Activated T-cell treated with anti-CD3 and anti-CD28 coated beads, Interleukin-2, amount 50 U/mL, for 4 hours (primary cell): ENCODE measurements around the gene VEGFB. TPM values are rescaled to one million over a fixed set of nuclear protein-coding genes. Genes with fewer than 3 reads are reported as not detected.

Source experiments
- ATAC-seq, 2 donors: fragments of 200-7000 bp; cut with Tn5 transposase; one replicate each; pipeline ENCODE4 v1.10.0; 2021
- DNase-seq: peaks from one replicate; pipeline ENCODE4 v3.0.0-alpha.2; 2020
- H3K27me3 Mint-ChIP-seq: one replicate; pipeline ENCODE4 v1.8.0; 2021; ENCODE audit warnings: low read depth, mixed read lengths
- H3K36me3 Mint-ChIP-seq: one replicate; pipeline ENCODE4 v1.8.0; 2022; ENCODE audit warnings: mixed read lengths; ENCODE audit not compliant: insufficient read depth
- H3K4me1 Mint-ChIP-seq: one replicate; pipeline ENCODE4 v1.8.0; 2021; ENCODE audit warnings: low read depth, mixed read lengths
- H3K4me3 Mint-ChIP-seq: one replicate; pipeline ENCODE4 v1.8.0; 2021; ENCODE audit warnings: mild to moderate bottlenecking, moderate library complexity, mixed read lengths
- H3K9me3 Mint-ChIP-seq: one replicate; pipeline ENCODE4 v1.8.0; 2021; ENCODE audit warnings: mixed read lengths
- total RNA-seq, 3 donors: library from RNA; stranded (reverse); gene quantifications; one replicate each; pipeline ENCODE4 v1.2.1, GENCODE V29; 2021

The VEGFB gene
- total RNA-seq, 3 donors from 2014 or later: 41.5 to 75.6 (median 53.2) TPM

- DNase-seq (peak; percentile 76), ATAC-seq (peak; percentile 78 to 79)
- peaks cover 40% of the 10 kb centered on the region for H3K36me3 Mint-ChIP-seq
- H3K4me1 Mint-ChIP-seq: peaks cover 42% of the 10 kb centered on the region
- peak overlapping the region; percentile 96 for H3K4me3 Mint-ChIP-seq
- no peaks in the 10 kb centered on the region for H3K27me3 Mint-ChIP-seq
- H3K9me3 Mint-ChIP-seq: no peaks in the 10 kb centered on the region
Measured at GRCh38 chr11:64207256-64208085, 26.9 kb upstream of the VEGFB start.

DNA sequence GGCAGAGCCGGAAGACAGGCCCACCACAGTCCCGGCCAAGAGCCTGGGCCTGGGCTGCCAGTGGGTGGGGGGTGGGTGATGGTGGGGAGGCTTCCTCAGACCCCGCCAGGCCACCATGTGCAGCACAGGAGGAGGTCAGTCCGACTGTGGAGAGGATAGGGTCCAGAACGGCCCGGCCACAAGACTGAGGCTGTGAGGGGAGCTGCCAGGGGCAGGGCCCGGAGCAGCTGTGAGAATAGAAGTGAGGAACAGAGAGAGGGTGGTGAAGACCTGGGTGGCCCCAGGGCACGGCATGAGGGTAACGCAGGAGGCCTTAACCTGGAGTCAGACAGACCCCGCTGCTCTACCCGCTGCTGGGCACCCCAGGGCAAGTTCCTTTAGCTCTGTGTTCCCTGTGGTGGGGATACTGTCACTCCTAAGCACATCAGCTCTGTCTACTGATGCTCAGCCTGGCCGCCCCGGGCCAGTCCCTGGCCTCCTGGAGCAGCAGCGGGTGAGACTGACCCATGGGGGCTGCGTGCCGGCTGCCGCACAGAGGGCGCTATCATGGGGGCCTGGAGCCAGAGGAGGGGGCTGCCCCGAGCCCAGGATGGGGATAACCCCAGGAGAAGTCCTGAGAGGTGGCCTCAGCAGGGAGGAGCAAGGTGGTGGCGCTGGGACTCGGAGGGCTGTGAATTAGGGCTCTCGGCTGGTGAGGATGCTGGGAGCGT lies 26.1 kb upstream of the VEGFB start:
- no peaks in the 10 kb centered on the region for H3K27me3 Mint-ChIP-seq
- peaks cover 44% of the 10 kb centered on the region for H3K4me1 Mint-ChIP-seq
- DNase-seq: no peak
- H3K9me3 Mint-ChIP-seq: no peaks in the 10 kb centered on the region
- H3K36me3 Mint-ChIP-seq: peaks cover 39% of the 10 kb centered on the region
- H3K4me3 Mint-ChIP-seq: peak overlapping the region; percentile 96
- no peak for ATAC-seq

DNA sequence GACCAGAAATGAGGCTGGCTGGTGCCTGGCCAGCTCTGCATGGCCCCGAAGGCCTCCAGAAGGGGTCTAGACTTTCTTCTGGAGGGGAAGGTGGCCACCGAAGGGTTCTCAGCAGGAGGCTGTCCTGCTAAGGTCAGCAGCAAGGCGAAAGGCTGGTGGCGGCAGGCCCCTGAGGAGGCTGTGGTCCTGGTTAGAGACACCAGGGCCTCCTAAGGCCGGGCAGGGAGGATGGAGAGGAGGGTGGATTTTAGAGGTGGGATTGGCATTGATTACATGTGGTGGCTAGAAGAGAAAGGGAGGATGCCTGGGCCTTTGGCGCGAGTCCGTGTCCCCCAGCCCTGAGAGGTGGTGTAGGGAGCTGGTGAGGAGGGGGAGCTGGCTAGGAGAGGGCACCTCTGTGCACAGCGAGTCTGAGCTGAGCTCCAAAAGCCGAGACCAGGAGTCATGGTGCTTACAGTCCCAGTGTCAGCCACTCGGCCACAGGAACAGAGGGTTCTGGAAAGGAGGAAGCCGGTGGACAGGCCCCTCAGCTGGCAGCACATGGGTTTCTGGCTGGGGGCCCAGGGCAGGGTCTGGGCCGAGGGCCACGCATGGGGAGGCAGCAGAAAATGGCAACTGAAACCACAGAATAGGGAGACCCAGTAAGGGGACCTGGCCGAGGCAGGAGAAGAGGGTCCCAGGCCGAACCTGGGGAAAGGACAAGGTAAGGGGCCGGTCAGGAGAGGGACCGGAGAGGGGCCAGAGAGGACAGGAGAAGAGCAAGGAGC lies 25.4 kb upstream of the VEGFB start:
- H3K9me3 Mint-ChIP-seq: no peaks in the 10 kb centered on the region
- H3K4me3 Mint-ChIP-seq: peak overlapping the region; percentile 96
- no peaks in the 10 kb centered on the region for H3K27me3 Mint-ChIP-seq
- no peak for ATAC-seq
- peaks cover 36% of the 10 kb centered on the region for H3K36me3 Mint-ChIP-seq
- peaks cover 42% of the 10 kb centered on the region for H3K4me1 Mint-ChIP-seq
- no peak for DNase-seq

- no peak overlapping the region for H3K4me3 Mint-ChIP-seq
- peaks cover 31% of the 10 kb centered on the region for H3K36me3 Mint-ChIP-seq
- H3K9me3 Mint-ChIP-seq: no peaks in the 10 kb centered on the region
- no peak for DNase-seq
- H3K4me1 Mint-ChIP-seq: peaks cover 36% of the 10 kb centered on the region
- no peak for ATAC-seq
- no peaks in the 10 kb centered on the region for H3K27me3 Mint-ChIP-seq
Measured at GRCh38 chr11:64209563-64209843, 24.9 kb upstream of the VEGFB start.

DNA sequence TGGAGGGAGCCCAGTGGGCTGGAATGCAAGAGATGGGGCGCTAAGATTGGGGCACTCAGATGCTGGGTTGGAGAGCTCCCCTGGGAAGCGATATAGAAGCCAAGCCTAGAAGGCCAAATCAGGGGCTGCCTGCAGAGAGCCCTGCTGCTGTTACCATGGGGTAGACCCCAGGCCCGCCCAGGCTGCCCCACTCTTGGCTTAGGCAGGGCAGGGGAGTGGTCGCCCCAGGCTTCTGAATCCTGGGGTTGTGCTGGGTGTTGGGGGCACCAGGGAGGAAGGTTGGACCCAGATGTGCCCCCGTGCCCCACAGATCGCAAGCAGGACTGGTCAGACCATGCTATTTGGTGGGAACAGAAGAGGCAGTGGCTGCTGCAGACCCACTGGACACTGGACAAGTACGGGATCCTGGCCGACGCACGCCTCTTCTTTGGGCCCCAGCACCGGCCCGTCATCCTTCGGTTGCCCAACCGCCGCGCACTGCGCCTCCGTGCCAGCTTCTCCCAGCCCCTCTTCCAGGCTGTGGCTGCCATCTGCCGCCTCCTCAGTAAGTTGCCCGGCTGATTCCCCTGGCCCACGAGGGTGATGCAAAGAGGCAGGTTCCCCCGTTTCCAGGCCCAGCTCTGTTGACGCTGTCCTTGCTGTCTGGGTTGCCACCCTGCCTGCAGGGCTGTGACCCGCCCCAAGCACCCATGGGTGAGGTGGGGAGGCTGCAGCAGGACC lies 23.9 kb upstream of the VEGFB start:
- H3K36me3 Mint-ChIP-seq: peaks cover 33% of the 10 kb centered on the region
- H3K9me3 Mint-ChIP-seq: no peaks in the 10 kb centered on the region
- ATAC-seq (no peak), DNase-seq (no peak)
- no peak overlapping the region for H3K4me3 Mint-ChIP-seq
- H3K4me1 Mint-ChIP-seq: peaks cover 36% of the 10 kb centered on the region
- no peaks in the 10 kb centered on the region for H3K27me3 Mint-ChIP-seq

DNA sequence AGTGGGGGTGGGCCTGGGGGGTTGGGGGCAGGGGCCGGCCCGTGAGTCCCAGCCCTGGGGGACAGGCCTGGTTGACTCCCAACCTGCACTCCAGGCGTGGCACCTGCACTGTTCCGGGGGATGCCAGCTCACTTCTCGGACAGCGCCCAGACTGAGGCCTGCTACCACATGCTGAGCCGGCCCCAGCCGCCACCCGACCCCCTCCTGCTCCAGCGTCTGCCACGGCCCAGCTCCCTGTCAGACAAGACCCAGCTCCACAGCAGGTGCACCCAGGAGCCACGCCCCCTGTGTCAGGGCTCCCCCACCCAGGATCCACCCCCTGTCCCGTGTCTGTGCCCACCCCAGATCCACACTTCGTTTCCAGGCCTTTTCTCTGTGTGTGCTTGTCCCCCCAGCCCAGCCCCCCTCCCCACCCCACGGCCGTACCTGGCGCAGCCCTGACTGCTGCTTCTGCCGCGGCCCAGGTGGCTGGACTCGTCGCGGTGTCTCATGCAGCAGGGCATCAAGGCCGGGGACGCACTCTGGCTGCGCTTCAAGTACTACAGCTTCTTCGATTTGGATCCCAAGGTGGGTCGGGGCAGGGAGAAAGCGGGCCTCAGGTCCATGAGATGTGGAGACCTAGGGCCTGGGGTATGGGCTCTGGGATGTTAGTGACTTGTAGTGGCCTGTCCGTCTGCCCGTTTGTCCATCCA lies 23.1 kb upstream of the VEGFB start:
- H3K27me3 Mint-ChIP-seq: no peaks in the 10 kb centered on the region
- no peak overlapping the region for H3K4me3 Mint-ChIP-seq
- peaks cover 28% of the 10 kb centered on the region for H3K4me1 Mint-ChIP-seq
- H3K9me3 Mint-ChIP-seq: no peaks in the 10 kb centered on the region
- ATAC-seq (no peak), DNase-seq (no peak)
- peaks cover 33% of the 10 kb centered on the region for H3K36me3 Mint-ChIP-seq

GRCh38 chr11:64216879-64217278 lies 17.5 kb upstream of the VEGFB start:
- DNase-seq: no peak
- Mint-ChIP-seq H3K36me3 (peaks cover 23% of the 10 kb centered on the region), H3K4me1 (peaks cover 16% of the 10 kb centered on the region), H3K9me3 (no peaks in the 10 kb centered on the region), H3K27me3 (no peaks in the 10 kb centered on the region), H3K4me3 (no peak overlapping the region)
- no peak for ATAC-seq

DNA sequence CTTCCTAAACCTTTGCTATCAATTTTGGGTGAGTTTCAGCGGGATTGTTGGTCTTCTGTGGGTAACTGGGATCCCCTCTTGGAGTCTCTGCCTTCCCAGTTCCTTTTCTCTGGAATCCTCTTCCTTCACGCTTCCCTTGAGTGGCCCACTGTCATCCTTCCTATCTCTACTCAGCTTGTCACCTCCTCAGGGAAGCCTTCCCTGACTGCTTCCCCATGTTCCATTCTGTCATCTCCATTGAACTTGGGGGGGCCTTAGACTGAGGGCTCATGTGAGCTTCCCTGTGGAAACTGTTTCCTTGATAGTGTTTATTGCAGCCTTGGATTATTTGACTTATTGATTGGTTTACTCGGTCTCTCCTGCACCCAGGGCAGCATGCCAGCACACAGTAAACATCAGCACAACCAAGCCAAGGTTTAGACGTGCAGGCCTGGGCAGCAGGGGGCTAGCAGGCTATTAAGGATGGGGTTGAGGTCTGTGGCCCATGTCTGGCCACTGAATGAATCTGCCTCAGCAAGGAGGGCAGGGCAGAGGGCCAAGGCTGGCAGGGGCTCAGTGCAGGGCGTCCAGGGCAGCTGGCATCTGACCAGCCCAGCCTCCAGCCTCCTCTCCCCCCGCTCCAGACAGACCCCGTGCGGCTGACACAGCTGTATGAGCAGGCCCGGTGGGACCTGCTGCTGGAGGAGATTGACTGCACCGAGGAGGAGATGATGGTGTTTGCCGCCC lies 15.6 kb upstream of the VEGFB start:
- Mint-ChIP-seq H3K36me3 (peaks cover 15% of the 10 kb centered on the region), H3K4me1 (peaks cover 11% of the 10 kb centered on the region), H3K9me3 (no peaks in the 10 kb centered on the region), H3K4me3 (no peak overlapping the region), H3K27me3 (no peaks in the 10 kb centered on the region)
- ATAC-seq (no peak), DNase-seq (no peak)

- Mint-ChIP-seq H3K4me3 (no peak overlapping the region), H3K4me1 (peaks cover 11% of the 10 kb centered on the region), H3K9me3 (no peaks in the 10 kb centered on the region), H3K36me3 (peaks cover 14% of the 10 kb centered on the region), H3K27me3 (no peaks in the 10 kb centered on the region)
- ATAC-seq (no peak), DNase-seq (no peak)
Measured at GRCh38 chr11:64219354-64219684, 15.1 kb upstream of the VEGFB start.

GRCh38 chr11:64219755-64220154 lies 14.6 kb upstream of the VEGFB start:
- no peaks in the 10 kb centered on the region for H3K9me3 Mint-ChIP-seq
- no peak for ATAC-seq
- H3K27me3 Mint-ChIP-seq: no peaks in the 10 kb centered on the region
- no peak overlapping the region for H3K4me3 Mint-ChIP-seq
- H3K36me3 Mint-ChIP-seq: peaks cover 14% of the 10 kb centered on the region
- peaks cover 10% of the 10 kb centered on the region for H3K4me1 Mint-ChIP-seq
- no peak for DNase-seq

- peaks cover 9% of the 10 kb centered on the region for H3K36me3 Mint-ChIP-seq
- peaks cover 11% of the 10 kb centered on the region for H3K4me1 Mint-ChIP-seq
- H3K27me3 Mint-ChIP-seq: no peaks in the 10 kb centered on the region
- no peak overlapping the region for H3K4me3 Mint-ChIP-seq
- DNase-seq: no peak
- no peaks in the 10 kb centered on the region for H3K9me3 Mint-ChIP-seq
- no peak for ATAC-seq
Measured at GRCh38 chr11:64220271-64220670, 14.1 kb upstream of the VEGFB start.

- DNase-seq: no peak
- peaks cover 9% of the 10 kb centered on the region for H3K36me3 Mint-ChIP-seq
- ATAC-seq: no peak
- H3K9me3 Mint-ChIP-seq: no peaks in the 10 kb centered on the region
- H3K4me3 Mint-ChIP-seq: no peak overlapping the region
- no peaks in the 10 kb centered on the region for H3K27me3 Mint-ChIP-seq
- peaks cover 13% of the 10 kb centered on the region for H3K4me1 Mint-ChIP-seq
Measured at GRCh38 chr11:64220798-64221197, 13.6 kb upstream of the VEGFB start.

GRCh38 chr11:64222651-64223000 lies 11.8 kb upstream of the VEGFB start:
- H3K36me3 Mint-ChIP-seq: peaks cover 5% of the 10 kb centered on the region
- H3K27me3 Mint-ChIP-seq: no peaks in the 10 kb centered on the region
- H3K9me3 Mint-ChIP-seq: no peaks in the 10 kb centered on the region
- peaks cover 19% of the 10 kb centered on the region for H3K4me1 Mint-ChIP-seq
- H3K4me3 Mint-ChIP-seq: no peak overlapping the region
- DNase-seq: no peak
- no peak for ATAC-seq
